GM12864 (cell line): ENCODE data around the gene PRDX5.

ENCODE experiments used
- DNase-seq: peaks from one replicate; pipeline ENCODE4 v3.0.0-alpha.2; 2011; ENCODE audit warnings: low read depth
- H3K4me3 ChIP-seq: 2 replicates; pipeline ENCODE4 v1.5.1; 2011; ENCODE audit warnings: mild to moderate bottlenecking, low read depth, low read length, control low read depth
- TF ChIP-seq, protein P1 (sequence below): IDR thresholded peaks from 2 replicates; pipeline ENCODE4 v1.5.1; 2011; ENCODE audit warnings: low read depth, mild to moderate bottlenecking, moderate library complexity, low read length, control low read depth, inconsistent platforms; ENCODE audit errors: missing control alignments

PRDX5 gene

DNA sequence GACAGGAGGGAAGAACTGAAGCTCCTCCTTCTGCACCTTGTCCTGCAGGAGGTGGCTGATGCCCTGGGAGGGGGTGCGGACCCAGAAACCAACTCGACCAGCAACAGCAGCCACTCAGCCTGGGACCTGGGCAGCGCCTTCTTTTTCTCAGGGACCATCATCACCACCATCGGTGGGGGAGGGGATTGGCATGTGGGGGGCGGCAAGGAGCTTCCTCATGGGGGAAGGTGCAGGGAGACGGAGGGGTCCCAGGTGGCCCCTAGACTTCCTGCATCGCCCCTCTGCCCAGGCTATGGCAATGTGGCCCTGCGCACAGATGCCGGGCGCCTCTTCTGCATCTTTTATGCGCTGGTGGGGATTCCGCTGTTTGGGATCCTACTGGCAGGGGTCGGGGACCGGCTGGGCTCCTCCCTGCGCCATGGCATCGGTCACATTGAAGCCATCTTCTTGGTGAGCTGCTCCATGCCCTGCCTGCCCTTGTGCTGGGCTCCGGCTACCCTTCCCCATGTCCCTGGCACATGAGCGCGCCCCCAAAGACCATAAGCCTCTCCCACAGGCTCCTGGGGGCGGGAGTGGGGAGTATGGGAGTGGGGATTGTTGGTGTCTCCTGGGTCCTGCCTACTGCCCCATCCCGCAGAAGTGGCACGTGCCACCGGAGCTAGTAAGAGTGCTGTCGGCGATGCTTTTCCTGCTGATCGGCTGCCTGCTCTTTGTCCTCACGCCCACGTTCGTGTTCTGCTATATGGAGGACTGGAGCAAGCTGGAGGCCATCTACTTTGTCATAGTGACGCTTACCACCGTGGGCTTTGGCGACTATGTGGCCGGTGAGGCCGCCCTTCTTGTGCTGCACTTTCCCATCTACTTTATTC, 20.9 kb upstream of the PRDX5 start:
- no peak overlapping the region for H3K4me3 ChIP-seq
- TF ChIP-seq, protein P1, sequence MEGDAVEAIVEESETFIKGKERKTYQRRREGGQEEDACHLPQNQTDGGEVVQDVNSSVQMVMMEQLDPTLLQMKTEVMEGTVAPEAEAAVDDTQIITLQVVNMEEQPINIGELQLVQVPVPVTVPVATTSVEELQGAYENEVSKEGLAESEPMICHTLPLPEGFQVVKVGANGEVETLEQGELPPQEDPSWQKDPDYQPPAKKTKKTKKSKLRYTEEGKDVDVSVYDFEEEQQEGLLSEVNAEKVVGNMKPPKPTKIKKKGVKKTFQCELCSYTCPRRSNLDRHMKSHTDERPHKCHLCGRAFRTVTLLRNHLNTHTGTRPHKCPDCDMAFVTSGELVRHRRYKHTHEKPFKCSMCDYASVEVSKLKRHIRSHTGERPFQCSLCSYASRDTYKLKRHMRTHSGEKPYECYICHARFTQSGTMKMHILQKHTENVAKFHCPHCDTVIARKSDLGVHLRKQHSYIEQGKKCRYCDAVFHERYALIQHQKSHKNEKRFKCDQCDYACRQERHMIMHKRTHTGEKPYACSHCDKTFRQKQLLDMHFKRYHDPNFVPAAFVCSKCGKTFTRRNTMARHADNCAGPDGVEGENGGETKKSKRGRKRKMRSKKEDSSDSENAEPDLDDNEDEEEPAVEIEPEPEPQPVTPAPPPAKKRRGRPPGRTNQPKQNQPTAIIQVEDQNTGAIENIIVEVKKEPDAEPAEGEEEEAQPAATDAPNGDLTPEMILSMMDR = no peak
- DNase-seq = no peak

DNA sequence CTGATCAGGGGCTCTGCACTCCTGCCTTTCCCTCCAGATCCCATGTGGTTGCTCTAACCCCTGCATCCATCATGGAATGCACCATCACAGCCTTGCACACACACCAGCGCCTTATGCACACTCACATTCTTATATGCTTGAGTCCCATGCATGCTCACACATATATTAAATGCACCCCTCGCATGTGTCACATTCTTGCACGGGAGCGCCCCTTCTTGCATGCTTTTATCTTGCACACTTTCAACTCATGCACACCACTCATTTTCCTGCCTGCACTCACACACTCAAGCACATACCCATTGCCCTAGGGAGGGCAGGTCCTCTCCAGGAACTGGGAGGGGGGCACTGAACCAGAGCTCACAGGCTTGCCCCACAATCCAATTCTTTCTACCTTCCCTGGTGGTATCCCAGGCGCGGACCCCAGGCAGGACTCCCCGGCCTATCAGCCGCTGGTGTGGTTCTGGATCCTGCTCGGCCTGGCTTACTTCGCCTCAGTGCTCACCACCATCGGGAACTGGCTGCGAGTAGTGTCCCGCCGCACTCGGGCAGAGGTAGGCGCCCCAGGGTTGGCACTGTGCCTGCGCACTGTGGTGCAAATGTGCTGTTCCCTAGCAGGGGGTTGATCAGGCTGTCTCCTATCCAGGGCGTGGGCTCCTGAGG, 20.1 kb upstream of the PRDX5 start:
- TF ChIP-seq, protein P1 = no peak
- DNase-seq = no peak
- no peak overlapping the region for H3K4me3 ChIP-seq

DNA sequence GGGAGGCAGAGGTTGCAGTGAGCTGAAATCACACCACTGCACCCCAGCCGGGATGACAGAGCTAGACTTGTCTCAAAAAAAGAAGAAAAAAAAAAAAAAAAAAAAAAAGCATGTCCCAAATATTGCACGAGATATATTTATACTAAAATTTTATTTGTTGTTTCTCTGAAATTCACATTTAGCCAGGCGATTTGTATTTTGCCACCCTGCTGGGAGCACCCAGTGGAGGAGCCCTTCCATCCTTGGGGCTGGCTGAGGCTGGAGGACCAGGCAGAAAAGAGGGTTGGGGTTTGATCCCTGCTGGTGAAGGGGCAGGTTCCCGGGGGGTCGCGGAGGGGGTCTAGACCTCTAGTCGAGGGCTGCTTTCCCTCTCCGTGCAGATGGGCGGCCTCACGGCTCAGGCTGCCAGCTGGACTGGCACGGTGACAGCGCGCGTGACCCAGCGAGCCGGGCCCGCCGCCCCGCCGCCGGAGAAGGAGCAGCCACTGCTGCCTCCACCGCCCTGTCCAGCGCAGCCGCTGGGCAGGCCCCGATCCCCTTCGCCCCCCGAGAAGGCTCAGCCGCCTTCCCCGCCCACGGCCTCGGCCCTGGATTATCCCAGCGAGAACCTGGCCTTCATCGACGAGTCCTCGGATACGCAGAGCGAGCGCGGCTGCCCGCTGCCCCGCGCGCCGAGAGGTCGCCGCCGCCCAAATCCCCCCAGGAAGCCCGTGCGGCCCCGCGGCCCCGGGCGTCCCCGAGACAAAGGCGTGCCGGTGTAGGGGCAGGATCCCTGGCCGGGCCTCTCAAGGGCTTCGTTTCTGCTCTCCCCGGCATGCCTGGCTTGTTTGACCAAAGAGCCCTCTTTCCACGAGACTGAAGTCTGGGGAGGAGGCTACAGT, 18.7 kb upstream of the PRDX5 start:
- DNase-seq = no peak
- H3K4me3 ChIP-seq = no peak overlapping the region
- TF ChIP-seq, protein P1 = no peak

DNA sequence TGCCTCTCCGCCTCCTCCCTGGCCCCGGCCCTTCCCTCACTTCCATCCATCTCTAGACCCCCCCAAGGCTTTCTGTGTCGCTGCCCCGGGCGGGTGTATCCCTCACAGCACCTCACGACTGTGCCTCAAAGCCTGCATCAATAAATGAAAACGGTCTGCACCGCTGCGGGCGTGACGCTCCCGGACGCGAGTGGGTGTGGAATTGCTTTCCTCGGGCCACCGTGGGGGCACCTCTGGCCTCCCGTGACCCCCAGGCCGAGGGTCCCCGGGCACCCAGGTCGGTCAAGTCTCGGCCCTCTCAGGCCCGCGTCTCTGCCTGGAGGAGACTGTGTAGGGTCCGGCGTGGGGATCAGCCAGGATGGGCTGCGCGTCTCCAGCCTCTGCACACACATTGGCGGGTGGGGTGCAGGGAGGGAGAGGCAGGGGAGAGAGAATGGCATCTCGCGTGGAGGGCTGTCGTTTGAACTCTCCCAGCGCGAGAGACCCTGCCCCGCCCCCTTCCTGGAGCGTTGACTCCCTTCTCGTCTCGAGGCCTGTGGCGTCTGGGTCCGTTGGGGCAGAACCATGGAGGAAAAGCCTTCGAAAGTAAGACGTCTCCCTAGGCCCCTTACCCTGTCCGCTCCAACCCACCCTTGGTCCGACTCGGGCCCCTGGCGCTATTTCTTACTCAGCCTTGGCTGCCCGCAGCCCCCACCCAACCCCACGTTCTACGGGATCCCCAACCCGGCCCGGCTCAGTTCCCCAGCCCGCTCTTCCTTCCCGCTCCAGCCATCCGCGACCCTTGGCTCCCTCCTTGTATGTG, 17.9 kb upstream of the PRDX5 start, which contains the start of gene CATSPERZ:
Gene CATSPERZ (plus strand): TSS at position 512 of the 802 bp plus-strand sequence. CDS start 53 bp downstream, at position 565.
- peak within 1 kb of the TSS; percentile 22 for H3K4me3 ChIP-seq
- TF ChIP-seq, protein P1 = no peak
- DNase-seq = no peak

DNA sequence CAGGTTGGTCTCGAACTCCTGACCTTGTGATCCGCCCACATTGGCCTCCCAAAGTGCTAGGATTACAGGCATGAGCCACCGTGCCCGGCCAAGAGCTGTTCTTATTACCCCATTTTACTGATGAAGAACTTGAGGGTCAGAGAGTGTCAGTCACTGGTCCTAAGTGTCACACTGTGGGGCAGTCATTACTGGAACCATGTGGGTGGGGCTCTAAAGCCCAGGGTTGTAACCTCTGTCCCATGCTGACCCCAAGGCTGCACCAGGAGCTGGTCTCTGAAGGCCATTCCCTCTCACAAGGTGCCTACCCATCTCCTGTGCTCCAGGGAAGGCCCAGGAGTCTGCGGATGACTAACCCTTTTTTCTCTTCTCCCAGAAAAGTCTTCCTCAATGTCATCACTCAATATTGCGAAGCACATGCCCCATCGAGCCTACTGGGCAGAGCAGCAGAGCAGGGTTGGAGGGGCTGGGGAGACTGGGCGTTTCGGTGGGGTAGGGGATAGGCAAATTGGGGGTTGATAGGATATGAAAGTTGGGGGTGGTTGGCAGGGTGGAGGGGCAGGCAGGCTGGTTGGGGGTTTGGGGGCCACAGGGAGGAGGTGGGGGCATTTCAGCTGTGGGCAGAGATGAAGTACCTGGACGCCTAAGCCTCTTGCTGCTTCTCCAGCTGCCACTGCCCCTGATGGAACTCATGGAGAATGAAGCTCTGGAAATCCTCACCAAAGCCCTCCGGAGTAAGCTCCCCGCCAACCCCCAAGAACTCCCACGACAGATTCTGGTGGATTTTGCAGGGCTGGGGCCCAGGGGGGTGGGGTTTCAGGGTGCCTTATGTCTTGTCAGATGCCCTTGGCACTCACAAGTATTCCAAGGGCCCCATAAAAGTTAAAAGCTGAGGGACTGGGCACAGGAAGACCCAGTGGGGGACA, 14.6 kb upstream of the PRDX5 start:
- H3K4me3 ChIP-seq = peak overlapping the region; percentile 58
- TF ChIP-seq, protein P1 = no peak
- no peak for DNase-seq
